AG09319 (cell line): ENCODE data around the gene GNPTAB.

Experiments used
- DNase-seq: peaks from one replicate; pipeline ENCODE4 v3.0.0-alpha.2; 2010; ENCODE audit warnings: low read depth; ENCODE audit errors: extremely low read depth
- TF ChIP-seq, protein P1 (sequence below): IDR thresholded peaks from 2 replicates; pipeline ENCODE4 v1.5.1; 2011; ENCODE audit warnings: low read depth, mild to moderate bottlenecking, inconsistent platforms, low read length, moderate library complexity

Gene GNPTAB

DNA sequence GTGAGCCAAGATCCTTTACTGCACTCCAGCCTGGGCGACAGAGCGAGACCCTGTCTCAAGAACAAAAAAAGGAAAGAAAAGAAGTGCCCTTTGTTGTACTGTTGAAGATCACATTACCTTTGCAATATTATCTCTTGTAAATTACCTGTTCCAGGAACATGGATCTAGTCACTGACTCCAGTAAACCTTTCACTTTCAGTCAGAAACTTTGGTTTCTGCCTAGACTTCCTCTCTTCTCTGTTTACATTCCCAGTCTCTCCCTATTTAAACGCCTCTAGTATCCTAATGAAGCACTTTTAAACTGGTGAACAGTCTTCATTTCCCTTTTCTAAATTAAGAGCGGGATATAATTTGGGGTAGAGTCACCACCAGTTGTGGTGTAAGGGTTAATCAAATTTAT lies 120.5 kb downstream of the GNPTAB start:
- TF ChIP-seq, protein P1, sequence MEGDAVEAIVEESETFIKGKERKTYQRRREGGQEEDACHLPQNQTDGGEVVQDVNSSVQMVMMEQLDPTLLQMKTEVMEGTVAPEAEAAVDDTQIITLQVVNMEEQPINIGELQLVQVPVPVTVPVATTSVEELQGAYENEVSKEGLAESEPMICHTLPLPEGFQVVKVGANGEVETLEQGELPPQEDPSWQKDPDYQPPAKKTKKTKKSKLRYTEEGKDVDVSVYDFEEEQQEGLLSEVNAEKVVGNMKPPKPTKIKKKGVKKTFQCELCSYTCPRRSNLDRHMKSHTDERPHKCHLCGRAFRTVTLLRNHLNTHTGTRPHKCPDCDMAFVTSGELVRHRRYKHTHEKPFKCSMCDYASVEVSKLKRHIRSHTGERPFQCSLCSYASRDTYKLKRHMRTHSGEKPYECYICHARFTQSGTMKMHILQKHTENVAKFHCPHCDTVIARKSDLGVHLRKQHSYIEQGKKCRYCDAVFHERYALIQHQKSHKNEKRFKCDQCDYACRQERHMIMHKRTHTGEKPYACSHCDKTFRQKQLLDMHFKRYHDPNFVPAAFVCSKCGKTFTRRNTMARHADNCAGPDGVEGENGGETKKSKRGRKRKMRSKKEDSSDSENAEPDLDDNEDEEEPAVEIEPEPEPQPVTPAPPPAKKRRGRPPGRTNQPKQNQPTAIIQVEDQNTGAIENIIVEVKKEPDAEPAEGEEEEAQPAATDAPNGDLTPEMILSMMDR, result no peak
- DNase-seq, result no peak

DNA sequence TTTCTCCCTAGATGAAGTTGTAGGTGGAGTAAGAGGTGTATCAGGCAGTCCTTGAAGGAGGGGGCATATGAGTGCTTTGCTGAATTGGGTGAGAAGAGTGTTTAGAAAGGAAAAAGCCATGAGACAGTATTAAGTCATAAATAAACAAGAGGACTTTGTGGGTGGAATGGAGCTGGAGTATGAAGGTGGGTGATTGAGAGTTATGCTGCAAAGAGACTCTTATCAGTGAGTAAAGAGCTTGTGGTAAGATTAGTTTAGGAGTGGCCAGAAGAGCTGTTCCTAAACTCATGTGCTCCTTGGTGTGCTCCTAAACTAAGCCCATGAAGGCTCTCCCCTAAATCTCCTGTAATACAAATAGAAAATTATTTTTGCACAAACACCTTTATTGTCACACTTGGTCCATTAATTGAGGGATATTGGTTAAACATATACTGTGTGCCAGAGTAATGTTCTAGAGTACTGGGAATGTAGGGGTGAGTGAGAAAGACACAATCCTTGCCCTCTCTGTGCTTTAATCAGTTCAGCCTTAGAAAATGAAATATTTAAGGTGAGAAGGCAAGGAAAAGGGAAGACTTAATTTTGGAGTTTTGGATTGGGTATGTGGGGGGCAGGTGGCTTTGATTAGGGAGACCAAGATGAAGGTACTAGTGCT lies 123.5 kb downstream of the GNPTAB start:
- no peak for DNase-seq
- TF ChIP-seq, protein P1, result no peak

DNA sequence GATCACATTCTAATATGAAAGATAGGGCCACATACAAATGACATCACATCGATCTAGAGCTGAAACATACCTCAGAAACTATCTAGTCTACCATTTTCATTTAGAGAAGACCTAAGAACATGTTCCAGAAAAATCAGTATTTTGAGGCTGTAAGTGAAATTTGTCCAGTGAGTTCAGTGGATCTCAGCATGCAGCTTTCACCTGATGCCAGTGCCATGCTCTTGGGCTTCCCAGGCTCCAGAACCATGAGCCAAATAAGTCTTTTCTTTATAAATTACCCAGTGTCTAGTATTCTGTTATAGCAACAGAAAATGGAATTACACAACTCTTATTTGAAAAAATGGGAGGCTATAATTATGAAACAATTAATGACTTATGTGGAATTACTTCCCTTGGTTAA lies 124.4 kb downstream of the GNPTAB start:
- TF ChIP-seq, protein P1, result no peak
- no peak for DNase-seq

DNA sequence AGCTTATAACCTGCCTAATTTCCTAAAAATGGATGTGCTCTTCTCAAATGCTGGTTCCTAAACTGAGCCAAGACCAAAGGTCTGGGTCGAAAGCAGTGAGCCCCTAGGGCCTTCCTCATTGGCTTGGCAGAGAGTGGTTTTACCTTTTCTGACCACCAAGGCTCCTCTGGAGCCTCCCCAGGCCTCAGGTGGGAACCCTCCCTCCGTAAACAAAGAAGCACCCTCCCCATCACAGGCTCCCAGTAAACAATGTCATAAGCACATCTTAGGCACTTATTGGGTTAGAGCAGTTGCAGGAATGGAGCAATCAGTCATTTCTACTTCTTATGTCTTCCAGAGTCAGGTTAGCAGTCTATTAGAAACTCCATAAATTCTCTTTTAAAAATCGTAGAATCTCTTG lies 127.3 kb downstream of the GNPTAB start:
- DNase-seq, result no peak
- TF ChIP-seq, protein P1, result no peak

DNA sequence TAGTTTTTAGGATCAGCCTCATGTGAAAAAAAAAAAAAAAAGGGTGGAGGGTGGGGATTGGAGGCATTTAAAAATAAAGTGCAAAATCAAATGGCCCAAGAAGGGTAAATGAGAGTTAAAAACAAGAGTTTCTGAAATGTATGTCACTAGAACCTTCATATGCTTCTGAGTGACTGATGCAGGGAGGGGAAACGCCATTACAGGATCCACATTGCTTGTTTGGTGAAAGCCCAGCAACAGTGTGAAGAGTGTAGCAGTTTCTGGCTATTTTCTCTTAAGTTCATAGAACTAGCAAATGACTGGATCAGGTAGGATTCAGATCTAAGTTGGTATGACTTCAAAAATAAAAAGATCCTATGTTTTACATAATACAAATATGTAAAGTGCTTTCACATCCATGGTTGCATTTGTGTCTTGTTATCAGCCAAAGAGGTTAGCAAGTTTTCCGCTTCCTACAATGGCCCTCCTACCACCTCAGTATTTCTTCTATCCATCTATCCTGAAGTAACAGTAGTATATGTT lies 130.4 kb downstream of the GNPTAB start:
- DNase-seq, result no peak
- TF ChIP-seq, protein P1, result no peak

DNA sequence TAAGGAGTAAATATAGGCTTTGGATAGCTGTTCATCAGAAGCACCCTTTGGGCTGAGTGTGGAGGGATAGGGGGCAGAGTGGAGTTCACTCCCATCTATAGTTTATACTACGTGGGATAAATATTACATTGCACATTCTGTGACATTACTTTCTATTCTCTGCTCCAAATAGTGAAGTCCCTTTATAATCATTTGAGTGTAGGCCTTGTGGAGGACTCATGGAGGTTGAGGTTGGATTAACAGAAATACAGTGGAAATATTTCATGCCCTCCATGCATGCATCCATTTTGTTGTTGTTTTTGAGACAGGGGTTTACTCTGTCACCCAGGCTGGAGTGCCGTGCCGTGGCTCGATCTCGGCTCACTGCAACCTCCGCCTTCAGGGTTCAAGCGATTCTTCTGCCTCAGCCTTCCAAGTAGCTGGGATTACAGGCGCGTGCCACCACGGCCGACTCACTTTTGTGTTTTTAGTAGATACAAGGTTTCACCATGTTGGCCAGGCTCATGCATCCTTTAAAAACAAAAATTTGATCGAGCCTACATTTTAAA lies 131.9 kb downstream of the GNPTAB start:
- TF ChIP-seq, protein P1, result peak; percentile 28
- DNase-seq, result no peak

DNA sequence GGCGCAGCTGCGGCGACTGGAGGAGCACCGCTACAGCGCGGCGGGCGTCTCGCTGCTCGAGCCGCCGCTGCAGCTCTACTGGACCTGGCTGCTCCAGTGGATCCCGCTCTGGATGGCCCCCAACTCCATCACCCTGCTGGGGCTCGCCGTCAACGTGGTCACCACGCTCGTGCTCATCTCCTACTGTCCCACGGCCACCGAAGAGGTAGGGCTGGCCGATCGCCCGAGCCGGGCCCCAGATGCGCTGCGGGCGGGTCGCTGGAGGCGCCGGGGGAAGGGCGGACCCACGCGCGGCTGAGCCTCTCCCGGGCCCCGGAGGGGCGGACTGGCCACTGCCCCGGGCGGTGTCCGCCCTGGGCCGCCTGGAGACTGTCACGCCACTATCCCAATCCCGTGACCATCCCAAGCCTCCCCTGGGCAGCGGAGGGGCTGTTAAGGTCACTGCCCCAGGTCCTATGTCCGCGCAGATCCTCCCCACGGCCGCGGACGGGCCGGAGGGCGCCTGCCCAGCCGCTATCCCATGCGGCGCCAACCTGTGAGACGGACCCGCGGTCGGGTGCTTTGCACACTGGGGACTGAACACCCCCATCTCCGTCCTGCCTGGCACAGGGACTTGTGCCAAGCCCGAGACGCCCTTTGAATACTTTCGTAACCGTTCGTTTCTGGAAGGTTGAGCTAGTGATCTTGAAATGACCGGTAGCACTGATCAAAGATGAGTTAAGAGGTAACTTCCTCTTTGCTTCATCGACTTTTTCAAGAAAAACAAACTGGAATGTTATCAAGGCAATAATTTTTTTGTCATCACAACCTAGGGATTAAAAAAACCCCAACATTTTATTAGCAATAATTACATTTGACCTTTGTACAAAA lies 132.6 kb downstream of the GNPTAB start:
- TF ChIP-seq, protein P1, result no peak
- no peak for DNase-seq
